Stimulated activated CD8-positive, alpha-beta memory T cell treated with anti-CD3 and anti-CD28 coated beads, Interleukin-12 subunit alpha, Interleukin-12 subunit beta, amount 100 ng/mL, for 4 hours (primary cell): ENCODE results near the gene HSD17B2.
"Not testable (repeated sequence)": the region's sequence is repeated elsewhere in the genome, so short reads cannot be mapped to it uniquely, and the experiment has no call there.

Experiments used
- DNase-seq: peaks from one replicate; pipeline ENCODE4 v3.0.0-alpha.2; 2020; ENCODE audit warnings: low read depth

HSD17B2 gene

DNA sequence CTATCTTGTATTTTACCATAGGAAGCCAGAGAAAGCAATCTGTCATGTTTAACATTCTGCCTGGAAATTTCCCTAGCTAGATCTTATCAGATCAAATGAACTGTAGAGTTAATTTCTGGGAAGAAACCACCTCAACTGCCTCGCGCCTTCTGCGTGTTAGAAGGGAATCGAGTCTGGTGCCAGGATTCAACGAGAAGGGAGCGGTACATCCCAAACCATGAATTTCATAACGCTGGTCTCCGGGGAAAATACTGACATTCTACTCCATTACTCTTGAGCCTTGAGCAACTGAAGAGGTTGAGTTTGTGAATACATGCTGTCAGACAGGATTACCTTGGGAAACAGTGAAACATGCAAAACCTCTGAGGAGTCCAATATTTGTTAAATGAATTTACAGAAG is 99.8 kb downstream of the HSD17B2 start:
- no peak for DNase-seq

DNA sequence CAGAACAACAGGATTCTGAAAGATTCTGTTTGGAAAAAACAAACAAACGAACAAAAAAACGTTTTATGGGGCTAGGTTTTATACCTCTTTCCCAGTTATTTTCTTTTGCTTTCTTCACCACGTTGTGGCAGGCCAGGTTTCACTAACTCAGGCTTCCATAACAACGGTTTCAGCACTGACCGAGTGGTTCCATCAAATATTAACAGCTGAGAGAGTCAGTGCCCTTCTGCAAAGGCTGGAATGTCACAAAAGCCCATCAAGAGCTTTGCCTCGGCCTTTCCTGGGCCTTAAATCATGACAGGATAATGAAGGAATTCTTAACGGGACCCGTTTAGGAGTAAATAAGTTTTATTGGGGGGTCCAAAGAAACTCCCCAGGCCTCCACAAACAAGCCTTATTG is 100.8 kb downstream of the HSD17B2 start:
- no peak for DNase-seq

DNA sequence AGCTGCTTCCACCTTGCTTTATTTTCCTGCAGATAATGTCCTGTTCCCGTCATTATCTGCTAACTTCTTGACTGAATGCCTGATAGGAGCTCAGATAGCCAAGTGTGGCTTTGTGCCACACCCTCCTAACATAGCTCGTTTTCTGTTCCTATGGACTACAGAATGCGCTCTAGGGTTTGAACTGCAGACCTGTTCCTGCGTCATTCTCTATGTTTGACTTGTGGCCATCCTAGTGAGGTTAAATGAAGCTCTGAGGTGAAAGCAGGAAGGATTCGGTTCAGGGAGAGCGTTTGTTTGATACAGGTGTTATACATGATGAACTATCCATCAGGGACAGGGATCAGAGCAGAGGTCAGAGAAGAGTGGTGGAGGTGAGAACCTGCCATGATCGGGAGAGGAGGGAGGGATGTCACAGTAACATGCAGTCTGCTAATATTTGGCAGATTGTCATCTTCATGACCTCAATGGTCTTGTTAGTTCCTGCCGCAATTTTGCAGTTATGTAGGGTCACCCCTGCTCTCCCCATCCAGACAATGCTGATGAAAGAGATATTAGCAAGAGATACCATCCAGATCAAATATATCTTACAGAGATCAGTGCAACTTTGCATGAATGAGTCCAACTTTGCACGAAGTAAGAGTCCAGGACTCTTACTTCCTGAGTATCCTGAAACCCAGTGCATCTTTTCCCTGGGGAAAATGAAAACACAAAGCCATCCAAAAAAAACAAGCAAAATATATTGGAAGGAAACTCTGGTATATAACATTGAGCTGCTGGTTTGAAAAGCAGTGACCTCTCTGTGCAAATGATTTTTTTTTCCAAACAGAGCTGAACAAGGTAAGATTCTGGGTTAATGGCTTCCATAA is 102.1 kb downstream of the HSD17B2 start:
- DNase-seq, result no peak

DNA sequence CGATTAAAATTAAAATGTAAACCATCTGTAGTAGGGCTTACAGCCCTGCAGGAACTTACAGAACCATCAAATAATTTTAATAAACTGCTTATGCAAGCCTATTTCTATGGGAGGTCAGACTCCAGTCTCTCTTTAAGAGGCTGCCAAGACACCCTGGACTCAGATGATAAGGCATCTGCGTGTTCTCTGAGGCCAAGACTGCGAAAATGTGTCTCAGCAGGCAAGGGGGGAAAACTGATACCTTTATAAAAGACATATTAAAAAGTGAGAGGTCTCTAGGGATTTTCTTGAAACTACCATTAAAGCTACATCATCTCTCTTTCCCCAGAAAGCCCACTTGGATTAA is 102.7 kb downstream of the HSD17B2 start:
- no peak for DNase-seq

DNA sequence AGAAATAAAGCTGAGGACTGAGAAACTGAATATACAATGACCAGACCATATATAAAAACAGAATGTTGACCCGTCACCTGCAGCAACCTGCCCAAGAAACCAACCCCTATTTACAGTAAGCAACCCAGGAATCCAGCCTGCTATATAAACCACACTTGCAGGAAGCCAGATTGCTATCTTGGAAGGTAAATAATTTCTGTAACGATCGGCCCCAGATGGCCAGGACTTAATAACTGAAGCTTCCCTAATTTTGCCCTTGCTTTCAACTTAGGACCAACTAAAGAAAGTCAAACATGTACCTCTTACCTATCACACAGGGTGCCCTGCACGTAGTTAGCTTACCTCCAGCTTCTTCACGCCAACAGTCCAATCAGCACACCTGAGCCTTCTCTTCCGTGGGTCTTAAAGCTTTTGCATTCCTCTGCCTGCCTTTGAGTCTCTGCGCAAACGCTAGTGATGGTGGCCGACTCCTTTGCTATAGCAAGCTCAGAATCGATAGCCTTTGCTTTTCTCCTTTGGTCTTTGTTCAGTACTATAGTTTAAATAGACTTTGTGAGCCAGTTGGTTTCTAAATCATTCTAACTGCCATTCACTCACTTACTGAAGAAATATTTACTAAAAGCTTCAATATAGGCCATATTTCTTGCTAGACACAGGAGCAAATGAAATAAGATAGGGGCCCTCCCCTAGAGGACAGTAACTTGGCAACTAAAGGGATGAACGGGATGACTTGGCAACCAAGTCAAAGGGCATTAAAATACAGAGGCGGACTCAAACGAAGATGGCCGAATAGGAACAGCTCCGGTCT is 103.6 kb downstream of the HSD17B2 start:
- no peak for DNase-seq

DNA sequence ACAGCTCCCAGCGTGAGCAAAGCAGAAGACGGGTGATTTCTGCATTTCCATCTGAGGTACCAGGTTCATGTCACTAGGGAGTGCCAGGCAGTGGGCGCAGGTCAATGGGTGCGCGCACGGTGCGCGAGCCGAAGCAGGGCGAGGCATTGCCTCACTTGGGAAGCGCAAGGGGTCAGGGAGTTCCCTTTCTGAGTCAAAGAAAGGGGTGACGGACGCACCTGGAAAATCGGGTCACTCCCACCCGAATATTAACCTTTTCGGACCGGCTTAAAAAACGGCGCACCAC is 104.2 kb downstream of the HSD17B2 start:
- DNase-seq, result not testable (repeated sequence)

DNA sequence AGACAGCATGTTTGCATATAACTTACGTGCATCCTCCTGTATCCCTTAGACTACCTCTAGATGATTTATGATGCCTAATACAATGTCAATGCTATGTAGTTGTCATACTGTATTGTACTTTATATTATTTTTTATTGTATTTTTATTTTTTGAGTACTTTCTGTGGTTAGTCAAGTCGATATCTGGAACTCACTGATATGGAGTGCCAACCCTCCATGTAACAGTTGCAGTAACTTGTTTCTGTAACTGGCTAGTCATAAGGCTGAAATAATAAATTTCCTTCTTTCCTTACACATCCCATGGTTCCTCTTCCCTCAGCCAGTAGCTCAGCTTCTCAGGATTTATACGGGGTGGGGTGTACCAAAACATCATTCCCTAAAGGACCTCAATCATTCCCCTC is 111.5 kb downstream of the HSD17B2 start:
- no peak for DNase-seq

DNA sequence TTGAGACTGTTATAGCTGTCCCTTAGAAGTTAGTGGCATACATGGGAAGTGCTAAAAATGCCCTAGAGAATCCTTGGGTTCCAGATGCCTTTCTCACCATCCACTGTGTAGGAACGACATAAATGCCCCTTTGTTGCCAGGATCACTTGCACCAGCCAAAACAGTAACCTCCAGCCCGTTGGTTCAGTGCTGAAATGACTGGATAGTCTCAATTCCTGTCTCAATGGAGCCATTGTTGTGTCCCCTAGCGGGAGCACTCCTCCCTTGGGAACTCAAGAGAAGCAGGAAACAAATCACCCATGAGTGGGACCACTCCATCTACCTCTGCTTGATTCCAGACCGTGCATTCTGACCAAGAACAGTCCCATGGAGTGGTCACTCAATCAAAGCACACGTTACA is 111.9 kb downstream of the HSD17B2 start:
- DNase-seq, result no peak

DNA sequence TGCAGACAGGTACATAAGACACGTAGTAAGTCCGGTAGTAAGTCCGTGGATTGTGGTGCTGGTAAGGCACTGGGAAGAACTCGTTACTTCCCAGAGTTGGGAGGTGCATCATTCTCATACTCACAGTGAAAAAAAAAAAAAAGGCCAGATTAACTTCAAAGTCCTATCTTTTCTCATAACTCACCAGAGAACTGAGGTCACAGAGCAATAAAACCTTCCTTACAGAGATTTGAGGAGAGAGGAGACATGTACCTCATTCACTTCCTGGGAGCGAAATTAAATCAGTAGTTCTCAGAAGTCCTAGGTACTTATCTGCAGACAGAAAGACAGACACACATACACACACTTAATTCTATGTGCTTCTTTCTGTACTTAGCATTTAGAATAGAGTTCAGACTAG is 112.5 kb downstream of the HSD17B2 start:
- no peak for DNase-seq
